ENCODE results near the gene PIAS4.

PIAS4 gene

DNA sequence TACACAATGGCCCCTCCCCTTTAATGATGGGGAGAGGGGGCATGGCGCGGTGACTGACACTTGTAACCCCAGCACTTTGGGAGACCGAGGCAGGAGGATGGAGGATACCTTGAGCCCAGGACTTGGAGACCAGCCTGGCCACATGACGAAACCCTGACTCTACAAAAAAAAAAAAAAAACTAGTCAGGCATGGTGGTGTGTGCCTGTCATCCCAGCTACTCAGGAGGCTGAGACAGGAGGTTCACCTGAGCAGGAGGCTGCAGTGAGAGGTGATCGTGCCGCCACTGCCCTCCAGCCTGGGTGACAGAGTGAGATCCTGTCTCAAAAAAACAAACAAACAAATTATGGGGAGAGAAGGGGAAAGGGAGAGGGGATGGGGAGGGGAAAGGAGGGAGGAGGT, 72.9 kb downstream of the PIAS4 start:
- no peak for DNase-seq

DNA sequence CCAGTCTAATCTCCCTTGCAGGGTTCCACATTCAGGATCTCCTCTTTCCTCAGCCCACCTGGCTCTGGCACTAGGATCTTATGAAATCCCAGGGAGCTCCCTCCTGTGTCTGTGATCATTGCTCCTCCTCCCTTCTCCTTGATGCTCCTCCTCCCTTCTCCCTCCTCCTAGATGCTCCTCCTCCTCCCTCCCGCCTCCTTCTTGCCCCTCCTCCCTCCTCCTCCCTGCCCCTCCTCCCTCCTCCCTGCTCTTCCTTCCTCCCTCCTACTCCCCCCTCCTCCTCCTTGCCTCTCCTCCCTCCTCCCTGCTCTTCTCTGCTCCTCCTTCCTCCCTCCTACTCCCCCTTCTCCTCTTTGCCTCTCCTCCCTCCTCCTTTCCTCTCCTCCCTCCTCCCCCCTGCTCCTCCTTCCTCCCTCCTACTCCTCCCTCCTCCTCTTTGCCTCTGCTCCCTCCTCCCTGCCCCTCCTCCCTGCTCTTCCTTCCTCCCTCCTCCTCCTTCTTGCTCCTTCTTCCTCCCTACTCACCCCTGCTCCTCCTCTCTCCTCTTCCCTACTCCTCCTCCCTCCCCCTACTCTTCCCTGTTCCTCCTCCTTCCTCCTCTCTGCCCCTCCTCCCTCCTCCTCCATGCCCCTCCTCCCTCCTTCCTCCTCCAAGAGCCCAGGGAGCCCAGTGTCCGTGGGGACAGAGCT, 74.0 kb downstream of the PIAS4 start:
- no peak for DNase-seq

DNA sequence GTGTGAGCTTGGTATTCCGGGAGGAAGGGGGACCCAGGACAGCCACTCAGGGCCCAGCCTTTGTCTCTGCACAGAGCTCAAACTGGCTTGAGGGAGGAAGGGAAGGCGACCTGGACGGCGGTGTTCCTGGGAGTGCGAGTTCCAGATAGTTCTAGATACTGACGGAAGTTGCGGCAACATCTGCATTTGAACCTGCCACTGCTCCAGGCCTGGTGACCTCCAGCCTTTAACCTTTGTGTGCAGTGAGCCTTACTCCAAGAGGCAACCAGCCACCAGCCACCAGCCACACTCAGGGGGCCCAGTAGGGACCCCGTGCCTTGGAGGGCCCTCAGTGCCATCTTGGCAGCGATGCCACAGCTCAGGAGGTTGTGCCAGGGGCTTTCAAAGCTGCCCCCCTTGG, 74.6 kb downstream of the PIAS4 start:
- no peak for DNase-seq

DNA sequence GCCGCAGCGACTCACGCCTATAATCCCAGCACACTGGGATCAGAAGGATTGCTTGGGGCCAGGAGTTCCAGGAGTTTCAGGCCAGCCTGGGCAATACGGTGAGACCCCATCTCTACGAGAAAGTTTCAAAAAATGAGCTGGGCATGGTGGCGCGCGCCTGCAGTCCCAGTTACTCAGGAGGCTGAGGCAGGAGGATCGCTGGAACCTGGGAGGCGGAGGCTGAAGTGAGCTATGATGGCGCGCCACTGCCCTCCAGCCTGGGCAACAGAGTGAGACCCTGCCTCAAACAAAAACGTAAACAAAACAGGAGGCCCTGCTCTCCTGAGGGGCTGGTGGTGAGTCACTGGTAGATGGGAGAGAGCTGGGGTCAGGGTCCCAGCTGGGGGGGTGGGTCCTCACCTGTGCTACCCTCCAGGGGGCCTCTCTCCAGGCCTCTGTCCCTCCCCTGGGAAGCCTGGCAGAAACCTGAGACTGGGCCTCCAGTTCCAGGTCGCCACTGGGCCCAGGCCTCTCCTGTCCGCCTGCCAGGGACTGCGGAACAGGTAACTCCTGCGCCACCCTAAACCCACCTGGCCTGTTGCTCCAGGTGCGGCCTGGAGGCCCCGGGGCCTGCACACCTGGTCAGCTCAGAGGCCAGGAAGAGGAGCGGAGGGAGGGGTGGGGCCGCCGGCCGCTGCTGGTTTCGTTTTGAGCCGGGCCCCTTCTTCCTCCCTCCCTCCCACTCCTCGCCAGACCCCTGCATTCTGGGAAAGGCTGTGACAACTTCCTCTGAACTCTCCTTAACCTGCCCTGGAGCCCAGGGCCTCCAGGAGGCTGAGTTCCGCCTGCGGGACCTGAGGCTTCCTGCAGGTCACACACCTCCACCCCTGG, 76.4 kb downstream of the PIAS4 start:
- DNase-seq: no peak

DNA sequence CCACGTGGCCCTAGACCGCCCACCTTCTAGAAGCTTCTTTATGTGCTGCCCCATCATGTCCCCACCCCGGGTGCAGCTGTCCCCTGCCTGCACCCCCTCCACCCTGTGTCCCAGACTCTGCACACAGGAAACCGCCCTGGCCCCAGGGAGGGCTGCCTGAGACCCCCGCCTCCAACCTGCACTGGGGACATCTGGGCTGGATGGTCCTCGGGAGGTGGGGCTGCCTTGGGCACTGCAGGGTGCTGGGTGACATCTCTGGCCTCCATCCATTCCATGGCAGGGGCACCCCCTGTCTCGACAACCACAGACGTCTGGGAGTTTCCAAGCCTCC, 77.0 kb downstream of the PIAS4 start:
- no peak for DNase-seq

DNA sequence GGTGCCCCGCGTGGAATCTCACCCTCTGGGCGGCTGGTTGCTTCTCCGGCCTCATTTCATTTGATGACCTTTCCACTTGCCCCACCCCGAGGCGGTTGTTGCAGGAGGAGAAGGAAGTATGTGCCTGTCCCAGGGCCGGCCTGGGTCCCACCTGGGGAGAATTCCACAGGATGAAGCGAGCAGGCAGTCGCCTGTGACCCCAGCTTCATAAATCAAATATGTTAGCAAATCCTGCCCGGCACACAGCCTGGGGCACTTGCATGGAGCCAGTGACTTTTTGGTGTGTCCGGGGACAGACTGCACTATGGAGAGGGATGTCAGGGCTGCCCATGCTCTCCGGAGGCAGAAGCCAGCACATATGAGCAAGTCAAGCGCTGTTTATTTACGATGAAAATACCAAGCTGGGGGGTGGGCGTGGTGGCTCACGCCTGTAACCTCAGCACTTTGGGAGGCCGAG, 78.9 kb downstream of the PIAS4 start:
- DNase-seq: no peak

DNA sequence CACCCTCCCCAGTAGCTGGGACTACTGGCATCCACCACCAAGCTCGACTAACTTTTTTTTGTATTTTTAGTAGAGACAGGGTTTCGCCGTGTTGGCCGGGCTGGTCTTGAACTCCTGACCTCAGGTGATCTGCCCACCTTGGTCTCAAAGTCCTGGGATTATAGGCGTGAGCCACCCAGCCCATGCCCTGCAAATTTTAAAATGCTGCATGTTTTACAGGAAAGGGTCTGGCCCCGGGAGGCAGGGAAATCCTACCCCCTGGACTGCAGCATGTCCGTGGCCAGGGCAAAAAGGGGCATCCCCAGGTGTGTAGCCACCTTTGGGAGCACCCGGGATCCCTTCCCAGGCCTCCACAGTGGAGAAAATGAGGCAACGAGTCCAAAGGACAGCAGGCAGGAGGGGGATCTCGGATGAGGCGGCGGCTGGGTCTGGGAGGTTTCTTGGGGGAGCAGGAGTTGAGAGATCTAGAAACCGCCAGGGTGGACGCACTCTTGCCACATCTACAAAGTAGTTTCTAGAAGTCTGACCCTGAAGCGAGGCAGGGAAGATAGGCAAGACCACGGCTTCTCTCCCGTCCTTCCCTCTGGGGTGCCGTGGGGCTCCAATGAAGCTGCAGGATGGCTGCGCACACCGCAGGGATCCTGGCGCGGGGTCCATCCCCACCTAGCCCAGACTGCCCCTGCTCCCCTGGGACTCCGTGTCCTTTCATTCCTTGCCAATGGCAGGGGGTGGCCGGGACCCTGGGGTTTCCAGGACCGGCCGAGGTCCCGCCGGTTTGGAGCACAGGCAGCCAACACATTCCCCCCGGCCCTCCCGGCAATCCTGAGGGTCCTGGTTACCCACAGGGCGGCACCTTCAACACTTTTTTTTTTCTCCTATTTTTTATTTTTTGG, 80.5 kb downstream of the PIAS4 start:
- DNase-seq: no peak

DNA sequence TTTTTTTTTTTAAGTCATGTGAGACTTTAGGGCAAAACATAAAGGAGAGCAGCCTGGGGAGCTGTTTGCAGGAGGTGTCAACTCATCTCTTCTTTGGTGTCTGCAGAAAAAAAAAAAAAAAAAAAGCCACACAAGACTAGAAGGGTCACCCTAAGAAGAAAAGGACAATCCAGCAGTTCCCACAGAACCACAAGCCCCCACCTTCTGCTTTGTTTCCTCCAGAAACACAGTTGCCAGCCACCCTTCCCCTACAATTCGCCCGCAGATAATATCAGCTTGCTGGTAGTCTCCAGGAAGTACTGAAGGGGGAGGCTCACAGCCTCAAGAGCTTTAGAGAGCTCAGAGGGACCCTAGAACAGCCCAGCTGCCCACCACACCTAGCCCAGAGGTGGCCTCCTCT, 81.4 kb downstream of the PIAS4 start:
- no peak for DNase-seq

Data from fibroblast of skin of right quadriceps (primary cell).